K562 (cell line): ENCODE results near the gene EBI3. TPM values are rescaled to one million over a fixed set of nuclear protein-coding genes. Genes with fewer than 3 reads are reported as not detected.

Experiments used
- C11orf30 ChIP-seq: fragments of 450-650 bp; IDR thresholded peaks from 2 replicates; pipeline ENCODE4 v1.6.1; 2016; ENCODE audit warnings: low read depth, mild to moderate bottlenecking
- CBX5 ChIP-seq: IDR thresholded peaks from 2 replicates; pipeline ENCODE4 v1.6.1; 2014; ENCODE audit warnings: low read depth, borderline replicate concordance
- DIDO1 ChIP-seq: fragments of 450-650 bp; IDR thresholded peaks from 2 replicates; pipeline ENCODE4 v1.6.1; 2016; ENCODE audit warnings: low read depth, missing biosample characterization, missing genetic modification characterization
- E2F8 ChIP-seq: fragments of 450-650 bp; IDR thresholded peaks from 2 replicates; pipeline ENCODE4 v1.7.1; 2018; ENCODE audit warnings: mild to moderate bottlenecking, low read depth; ENCODE audit not compliant: partially characterized antibody
- ETV6 ChIP-seq, 3 experiments: fragments of 150-350 bp in 1 of 3; sonication (generic) in 1 of 3; formaldehyde crosslinking in 1 of 3; IDR thresholded peaks; 2 replicates each; pipeline versions ENCODE4 v1.6.1 to v1.8.0; 2014 to 2022; ENCODE audit warnings: borderline replicate concordance in 2 of 3, low read depth in 2 of 3, antibody characterized with exemption in 1 of 3, low read length in 1 of 3, mild to moderate bottlenecking in 1 of 3, missing genetic modification reagents in 1 of 3
- FOXK2 ChIP-seq, 2 experiments: fragments of 450-650 bp; IDR thresholded peaks in 1 of 2; conservative IDR thresholded peaks in 1 of 2; 2 replicates each; pipeline ENCODE4 v1.6.1; 2016; ENCODE audit warnings: low read depth in 2 of 2, mild to moderate bottlenecking in 1 of 2
- GTF2B ChIP-seq: IDR thresholded peaks from 2 replicates; pipeline ENCODE4 v1.6.1; 2011; ENCODE audit not compliant: insufficient read length; ENCODE audit errors: extremely low read depth
- HCFC1 ChIP-seq: IDR thresholded peaks from 2 replicates; pipeline ENCODE4 v1.6.1; 2012; ENCODE audit warnings: low read depth, low read length, improper control_type of control experiment
- KLF13 ChIP-seq: fragments of 450-650 bp; IDR thresholded peaks from 2 replicates; pipeline ENCODE4 v1.6.1; 2016; ENCODE audit warnings: missing genetic modification characterization, low read depth, mild to moderate bottlenecking, missing compliant biosample characterization, moderate library complexity, borderline replicate concordance
- MCM3 ChIP-seq: fragments of 450-650 bp; IDR thresholded peaks from 2 replicates; pipeline ENCODE4 v1.6.1; 2016
- MYBL2 ChIP-seq, 2 experiments: fragments of 450-650 bp in 1 of 2; sonication (generic) in 1 of 2; formaldehyde crosslinking in 1 of 2; IDR thresholded peaks; 2 replicates each; pipeline versions ENCODE4 v1.6.1 to v1.8.1; 2017 to 2022; ENCODE audit warnings: borderline replicate concordance in 1 of 2, inconsistent platforms in 1 of 2, low read depth in 1 of 2, mild to moderate bottlenecking in 1 of 2, missing genetic modification reagents in 1 of 2, moderate library complexity in 1 of 2
- POLR3A ChIP-seq: IDR thresholded peaks from 2 replicates; pipeline ENCODE4 v1.6.1; 2011; ENCODE audit warnings: borderline replicate concordance, mild to moderate bottlenecking, moderate library complexity; ENCODE audit not compliant: insufficient read length, insufficient read depth; ENCODE audit errors: extremely low read depth
- PPARD ChIP-seq: fragments of 250-450 bp; sonication (Bioruptor Pico); IDR thresholded peaks from 2 replicates; pipeline ENCODE4 v1.8.0; 2022; ENCODE audit warnings: inconsistent platforms, mild to moderate bottlenecking, moderate library complexity
- RB1 ChIP-seq: fragments of 450-650 bp; IDR thresholded peaks from 2 replicates; pipeline ENCODE4 v1.6.1; 2017; ENCODE audit warnings: low read depth, mild to moderate bottlenecking
- RBM34 ChIP-seq: fragments of 200-400 bp; formaldehyde crosslinking; IDR thresholded peaks from 2 replicates; pipeline ENCODE4 v1.6.1; 2018; ENCODE audit warnings: low read length, borderline replicate concordance; ENCODE audit not compliant: insufficient read depth
- RFX1 ChIP-seq: fragments of 450-650 bp; IDR thresholded peaks from 2 replicates; pipeline ENCODE4 v1.6.1; 2016; ENCODE audit warnings: mild to moderate bottlenecking, moderate library complexity
- RFX7 ChIP-seq: fragments of 250-450 bp; sonication (Bioruptor Pico); IDR thresholded peaks from 2 replicates; pipeline ENCODE4 v1.5.1; 2021; ENCODE audit warnings: mild to moderate bottlenecking
- RNF2 ChIP-seq: sonication (generic); IDR thresholded peaks from 2 replicates; pipeline ENCODE4 v1.6.1; 2016
- SMARCA5 ChIP-seq: fragments of 450-650 bp; IDR thresholded peaks from 2 replicates; pipeline ENCODE4 v1.6.1; 2016
- SNAPC5 ChIP-seq: fragments of 250-450 bp; sonication (Bioruptor Pico); IDR thresholded peaks from 2 replicates; pipeline ENCODE4 v1.8.0; 2021; ENCODE audit warnings: moderate library complexity, mild to moderate bottlenecking, inconsistent platforms
- SRSF9 ChIP-seq: fragments of 200-400 bp; formaldehyde crosslinking; IDR thresholded peaks from 2 replicates; pipeline ENCODE4 v1.6.1; 2017; ENCODE audit warnings: low read depth, low read length, borderline replicate concordance
- ZBTB26 ChIP-seq: fragments of 450-650 bp; formaldehyde crosslinking; IDR thresholded peaks from 2 replicates; pipeline ENCODE4 v1.4.0; 2022; ENCODE audit warnings: missing genetic modification characterization
- ZNF24 ChIP-seq: fragments of 450-650 bp; IDR thresholded peaks from 2 replicates; pipeline ENCODE4 v1.6.1; 2016
- ZNF3 ChIP-seq: fragments of 250-450 bp; sonication (Bioruptor Pico); IDR thresholded peaks from 2 replicates; pipeline ENCODE4 v1.5.0; 2021; ENCODE audit warnings: mild to moderate bottlenecking, moderate library complexity
- polyA plus RNA-seq, 8 experiments: library from polyadenylated mRNA; depleted of rRNA in 4 of 8; stranded (reverse) in 5 of 8; unstranded in 3 of 8; fragments of >200 nt; fragmentation: Nextera tagmentation in 2 of 8; fragmentation: Illumina TruSeq in 1 of 8; extraction: Ambion mirVana in 2 of 8; extraction: Trizol in 1 of 8; gene quantifications; 2 replicates each; pipeline versions ENCODE4 v1.2.1 to v1.2.3, GENCODE V29; 2011 to 2014; ENCODE audit warnings: inconsistent platforms in 1 of 8, missing spikeins in 1 of 8
- total RNA-seq, 7 experiments: library from RNA; depleted of rRNA in 6 of 7; stranded (reverse); fragments of >200 nt in 6 of 7; fragmentation: Illumina TruSeq in 2 of 7; extraction: Trizol in 2 of 7; gene quantifications; 2 replicates each; pipeline versions ENCODE4 v1.2.1 to v1.2.3, GENCODE V29; 2011 to 2021; ENCODE audit warnings: low replicate concordance in 1 of 7

The EBI3 gene
- total and polyA plus RNA-seq, 9 of the 15 experiments (the other 6 are each of a cell fraction or from before 2014, with no cell fraction given), result 0.08 to 0.35 (median 0.22) TPM; not detected in 6

GRCh38 chr19:4246767-4247593, 17.7 kb downstream of the EBI3 start, which contains the start of gene YJU2 (continued):
- TF ChIP-seq SNAPC5 (CRISPR knock-in tag) (no peak), RNF2 (0 out of 2 replicates have a peak, but pooled peaks have one; percentile 36), MYBL2 (IDR thresholded peaks at IDR 0.05; ENCODE audit: low read depth) (no peak), MYBL2 (CRISPR knock-in tag; IDR thresholded peaks at IDR 0.05; ENCODE audit: borderline replicate concordance) (no peak), DIDO1 (tag) (peak; percentile 98), ZNF3 (CRISPR knock-in tag) (no peak), C11orf30 (peak; percentile 99), ZBTB26 (CRISPR knock-in tag) (no peak), CBX5 (no peak), SMARCA5 (no peak), ZNF24 (peak; percentile 79), E2F8 (peak; percentile 99), HCFC1 (peak; percentile 87), RB1 (peak; percentile 88), GTF2B (no peak), RFX7 (no peak), PPARD (CRISPR knock-in tag) (no peak), FOXK2 (conservative IDR thresholded peaks at IDR 0.05 in 1 of 2, IDR thresholded peaks at IDR 0.05 in 1 of 2; ENCODE audit: low read depth in 2 of 2) (peak; percentile 83 to 85), RFX1 (no peak), MCM3 (no peak), RBM34 (no peak), KLF13 (no peak), SRSF9 (no peak), ETV6 (IDR thresholded peaks at IDR 0.05; ENCODE audit: borderline replicate concordance in 1 of 2, low read depth in 2 of 2, low read length in 1 of 2) (no peak), ETV6 (CRISPR knock-in tag; IDR thresholded peaks at IDR 0.05; ENCODE audit: borderline replicate concordance) (no peak), POLR3A (no peak)
